Type B pancreatic cell (in vitro differentiated cells): ENCODE results near the gene COL23A1. TPM values are rescaled to one million over a fixed set of nuclear protein-coding genes. Genes with fewer than 3 reads are reported as not detected.
A peak's percentile ranks its signal among the peaks of the same experiment; 100 is the strongest.

ENCODE experiments used
- DNase-seq: peaks from one replicate; pipeline ENCODE4 v3.0.0; 2021; ENCODE audit warnings: mixed read lengths; ENCODE audit not compliant: unreplicated experiment; ENCODE audit errors: extremely low spot score
- H3K27ac Mint-ChIP-seq: 2 replicates; pipeline ENCODE4 v1.8.0; 2021; ENCODE audit warnings: mild to moderate bottlenecking, mixed read lengths
- H3K27me3 Mint-ChIP-seq: 2 replicates; pipeline ENCODE4 v1.8.0; 2021; ENCODE audit warnings: mixed read lengths
- H3K36me3 Mint-ChIP-seq: 2 replicates; pipeline ENCODE4 v1.8.0; 2021; ENCODE audit warnings: mixed read lengths
- H3K4me1 Mint-ChIP-seq: one replicate; pipeline ENCODE4 v1.8.0; 2021; ENCODE audit warnings: mixed read lengths; ENCODE audit not compliant: unreplicated experiment
- H3K4me3 Mint-ChIP-seq: 2 replicates; pipeline ENCODE4 v1.8.0; 2021; ENCODE audit warnings: mild to moderate bottlenecking, mixed read lengths
- H3K9me3 Mint-ChIP-seq: 2 replicates; pipeline ENCODE4 v1.8.0; 2021; ENCODE audit warnings: mixed read lengths
- CTCF ChIP-seq: fragments of 200-600 bp; sonication (generic); conservative IDR thresholded peaks from 2 replicates; pipeline ENCODE4 v1.5.0; 2021; ENCODE audit warnings: antibody characterized with exemption, mild to moderate bottlenecking
- total RNA-seq: library from RNA; stranded (reverse); gene quantifications from 2 replicates; pipeline ENCODE4 v1.2.1, GENCODE V29; 2021; ENCODE audit warnings: low replicate concordance

The COL23A1 gene
- total RNA-seq, 1 donor from 2014 or later: 15.5 TPM

GRCh38 chr5:178222292-178222691 lies 367.9 kb downstream of the COL23A1 start:
- H3K4me3 Mint-ChIP-seq: no peak overlapping the region
- TF ChIP-seq CTCF: no peak
- DNase-seq: no peak
- H3K27ac Mint-ChIP-seq: no peak overlapping the region
- no peaks in the 10 kb centered on the region for H3K27me3 Mint-ChIP-seq
- peaks cover 49% of the 10 kb centered on the region for H3K36me3 Mint-ChIP-seq
- H3K4me1 Mint-ChIP-seq: peaks cover 14% of the 10 kb centered on the region
- peaks cover 2% of the 10 kb centered on the region for H3K9me3 Mint-ChIP-seq

GRCh38 chr5:178221853-178222252 lies 368.3 kb downstream of the COL23A1 start:
- no peak for TF ChIP-seq CTCF
- Mint-ChIP-seq H3K4me1 (peaks cover 14% of the 10 kb centered on the region), H3K9me3 (no peaks in the 10 kb centered on the region), H3K27ac (peak overlapping the region; percentile 3), H3K27me3 (no peaks in the 10 kb centered on the region), H3K4me3 (no peak overlapping the region), H3K36me3 (peaks cover 45% of the 10 kb centered on the region)
- DNase-seq: no peak

- Mint-ChIP-seq H3K27me3 (no peaks in the 10 kb centered on the region), H3K9me3 (no peaks in the 10 kb centered on the region), H3K36me3 (peaks cover 42% of the 10 kb centered on the region), H3K4me3 (no peak overlapping the region), H3K27ac (peak overlapping the region; percentile 3), H3K4me1 (peaks cover 14% of the 10 kb centered on the region)
- no peak for TF ChIP-seq CTCF
- no peak for DNase-seq
Measured at GRCh38 chr5:178221282-178221681, 368.9 kb downstream of the COL23A1 start.

GRCh38 chr5:178218827-178219226 lies 371.4 kb downstream of the COL23A1 start:
- Mint-ChIP-seq H3K27me3 (no peaks in the 10 kb centered on the region), H3K4me3 (no peak overlapping the region), H3K36me3 (peaks cover 35% of the 10 kb centered on the region)

GRCh38 chr5:178218237-178218776 lies 371.9 kb downstream of the COL23A1 start:
- H3K4me1 Mint-ChIP-seq: peaks cover 10% of the 10 kb centered on the region
- no peak for TF ChIP-seq CTCF
- peaks cover 35% of the 10 kb centered on the region for H3K36me3 Mint-ChIP-seq
- H3K9me3 Mint-ChIP-seq: no peaks in the 10 kb centered on the region
- H3K27ac Mint-ChIP-seq: no peak overlapping the region
- DNase-seq: no peak
- no peaks in the 10 kb centered on the region for H3K27me3 Mint-ChIP-seq
- no peak overlapping the region for H3K4me3 Mint-ChIP-seq

More at GRCh38 chr5:178218827-178219226, 371.4 kb downstream of the COL23A1 start:
- Mint-ChIP-seq H3K9me3 (no peaks in the 10 kb centered on the region), H3K4me1 (peaks cover 10% of the 10 kb centered on the region), H3K27ac (no peak overlapping the region)
- DNase-seq: no peak
- no peak for TF ChIP-seq CTCF

- no peaks in the 10 kb centered on the region for H3K9me3 Mint-ChIP-seq
- TF ChIP-seq CTCF: no peak
- no peak for DNase-seq
- H3K27ac Mint-ChIP-seq: no peak overlapping the region
- peaks cover 6% of the 10 kb centered on the region for H3K4me1 Mint-ChIP-seq
- peaks cover 31% of the 10 kb centered on the region for H3K36me3 Mint-ChIP-seq
- no peak overlapping the region for H3K4me3 Mint-ChIP-seq
- H3K27me3 Mint-ChIP-seq: no peaks in the 10 kb centered on the region
Measured at GRCh38 chr5:178216779-178217178, 373.4 kb downstream of the COL23A1 start.
